Activated CD4-positive, alpha-beta T cell treated with anti-CD3 and anti-CD28 coated beads for 36 hours (primary cell): ENCODE data around the gene ZFAND2A. TPM values are rescaled to one million over a fixed set of nuclear protein-coding genes. Genes with fewer than 3 reads are reported as not detected.

Experiments
- ATAC-seq: fragments of 200-7000 bp; cut with Tn5 transposase; one replicate; pipeline ENCODE4 v1.10.0; 2021; ENCODE audit warnings: mild to moderate bottlenecking, moderate library complexity
- CTCF ChIA-PET: fragments of 350-600 bp; sonication (Branson Sonifier 250); formaldehyde crosslinking; loops from one replicate; lab custom pipeline; 2021; ENCODE audit warnings: antibody characterized with exemption; lab: Charles Lee
- POLR2A ChIA-PET: fragments of 350-600 bp; sonication (Branson Sonifier 250); formaldehyde crosslinking; loops from one replicate; lab custom pipeline; 2021; ENCODE audit warnings: antibody characterized with exemption, inconsistent platforms; lab: Charles Lee
- DNase-seq: peaks from one replicate; pipeline ENCODE4 v3.0.0-alpha.2; 2020
- H3K27ac Mint-ChIP-seq: one replicate; pipeline ENCODE4 v1.8.0; 2021; ENCODE audit warnings: mixed read lengths
- H3K27me3 Mint-ChIP-seq: one replicate; pipeline ENCODE4 v1.8.0; 2021; ENCODE audit warnings: mixed read lengths
- H3K36me3 Mint-ChIP-seq: one replicate; pipeline ENCODE4 v1.8.0; 2021; ENCODE audit warnings: low read depth, mixed read lengths
- H3K4me1 Mint-ChIP-seq: one replicate; pipeline ENCODE4 v1.8.0; 2021; ENCODE audit warnings: mixed read lengths
- H3K4me3 Mint-ChIP-seq: one replicate; pipeline ENCODE4 v1.8.0; 2021; ENCODE audit warnings: mild to moderate bottlenecking, moderate library complexity, mixed read lengths
- H3K9me3 Mint-ChIP-seq: one replicate; pipeline ENCODE4 v1.8.0; 2021; ENCODE audit warnings: low read depth, mixed read lengths
- intact Hi-C, 2 experiments: fragments of 100-400 bp; cut with DNase I in 1 of 2; cut with micrococcal nuclease in 1 of 2; formaldehyde crosslinking; loops; one replicate each; pipeline versions ENCODE4 v1.14.2 to v1.15.1; 2022 to 2024; cut with DNase I, micrococcal nuclease
- total RNA-seq, 2 experiments: library from RNA; stranded (reverse); gene quantifications; one replicate each; pipeline ENCODE4 v1.2.3, GENCODE V29; 2021

The ZFAND2A gene
- total RNA-seq, 2 experiments from 2014 or later = 21.6 to 25.2 TPM

- no peak overlapping the region for H3K4me3 Mint-ChIP-seq
- ATAC-seq (peak; percentile 75), DNase-seq (peak; percentile 67)
- peaks cover 10% of the 10 kb centered on the region for H3K4me1 Mint-ChIP-seq
- H3K27ac Mint-ChIP-seq = no peak overlapping the region
- no peaks in the 10 kb centered on the region for H3K9me3 Mint-ChIP-seq
- intact Hi-C loops = no loop called here
- H3K36me3 Mint-ChIP-seq = no peaks in the 10 kb centered on the region
- peaks cover 8% of the 10 kb centered on the region for H3K27me3 Mint-ChIP-seq
- ChIA-PET CTCF (interaction anchor here (0.6 to 2.3 kb wide), 4 partner anchors 17 to 323 kb away, joined by 3 to 12 read pairs (median 3); no protein-coding TSS in a partner anchor), POLR2A (no interaction called here)
These were observed 33.8 kb upstream of the ZFAND2A start for GRCh38 chr7:1193593-1194424.

- ATAC-seq = peak; percentile 75
- H3K27ac Mint-ChIP-seq = peak overlapping the region; percentile 85
- H3K9me3 Mint-ChIP-seq = no peaks in the 10 kb centered on the region
- CTCF ChIA-PET = interaction anchor here (0.7 to 2.3 kb wide), 5 partner anchors 9 to 124 kb away, joined by 3 to 12 read pairs (median 4); no protein-coding TSS in a partner anchor
- POLR2A ChIA-PET = no interaction called here
- intact Hi-C loops = no loop called here
- no peaks in the 10 kb centered on the region for H3K36me3 Mint-ChIP-seq
- H3K27me3 Mint-ChIP-seq = peaks cover 8% of the 10 kb centered on the region
- peak; percentile 46 for DNase-seq
- peaks cover 10% of the 10 kb centered on the region for H3K4me1 Mint-ChIP-seq
- peak overlapping the region; percentile 48 for H3K4me3 Mint-ChIP-seq
These were observed 32.2 kb upstream of the ZFAND2A start for GRCh38 chr7:1192171-1192676.

GRCh38 chr7:1189986-1190772 is 30.2 kb upstream of the ZFAND2A start:
- CTCF ChIA-PET = interaction anchor here (1.1 kb wide), 1 partner anchor 13 kb away, joined by 4 read pairs; no protein-coding TSS in a partner anchor
- ATAC-seq (no peak), DNase-seq (no peak)
- Mint-ChIP-seq H3K36me3 (no peaks in the 10 kb centered on the region), H3K27ac (no peak overlapping the region), H3K27me3 (peaks cover 12% of the 10 kb centered on the region), H3K4me1 (peaks cover 10% of the 10 kb centered on the region), H3K4me3 (no peak overlapping the region), H3K9me3 (no peaks in the 10 kb centered on the region)
- intact Hi-C loops = no loop called here
- POLR2A ChIA-PET = no interaction called here

- peaks cover 11% of the 10 kb centered on the region for H3K27me3 Mint-ChIP-seq
- no peak for DNase-seq
- ATAC-seq = no peak
- no peak overlapping the region for H3K4me3 Mint-ChIP-seq
- H3K27ac Mint-ChIP-seq = no peak overlapping the region
- intact Hi-C loops = no loop called here
- H3K36me3 Mint-ChIP-seq = no peaks in the 10 kb centered on the region
- CTCF ChIA-PET = interaction anchor here (5.0 kb wide), 1 partner anchor 13 kb away, joined by 35 read pairs; no protein-coding TSS in a partner anchor
- H3K9me3 Mint-ChIP-seq = no peaks in the 10 kb centered on the region
- H3K4me1 Mint-ChIP-seq = peaks cover 10% of the 10 kb centered on the region
- POLR2A ChIA-PET = no interaction called here
These were observed 28.8 kb upstream of the ZFAND2A start for GRCh38 chr7:1188720-1189294.

- ChIA-PET CTCF (interaction anchor here (1.0 to 5.0 kb wide), 2 partner anchors 11 to 17 kb away, joined by 3 to 35 read pairs; no protein-coding TSS in a partner anchor), POLR2A (interaction anchor here (0.7 kb wide), 1 partner anchor 13 kb away, joined by 5 read pairs; no protein-coding TSS in a partner anchor)
- Mint-ChIP-seq H3K36me3 (no peaks in the 10 kb centered on the region), H3K27me3 (peaks cover 11% of the 10 kb centered on the region), H3K9me3 (no peaks in the 10 kb centered on the region), H3K4me3 (no peak overlapping the region), H3K27ac (no peak overlapping the region), H3K4me1 (peaks cover 6% of the 10 kb centered on the region)
- DNase-seq (no peak), ATAC-seq (no peak)
- intact Hi-C loops = no loop called here
These were observed 27.1 kb upstream of the ZFAND2A start for GRCh38 chr7:1187127-1187526.

GRCh38 chr7:1181640-1182039 is 21.6 kb upstream of the ZFAND2A start:
- intact Hi-C loops = no loop called here
- H3K27me3 Mint-ChIP-seq = peaks cover 18% of the 10 kb centered on the region
- ChIA-PET POLR2A (no interaction called here), CTCF (interaction anchor here (0.6 kb wide), 2 partner anchors 79 to 96 kb away, joined by 4 read pairs; no protein-coding TSS in a partner anchor)
- H3K27ac Mint-ChIP-seq = no peak overlapping the region
- ATAC-seq (no peak), DNase-seq (no peak)
- no peaks in the 10 kb centered on the region for H3K36me3 Mint-ChIP-seq
- no peaks in the 10 kb centered on the region for H3K9me3 Mint-ChIP-seq
- peaks cover 4% of the 10 kb centered on the region for H3K4me1 Mint-ChIP-seq
- no peak overlapping the region for H3K4me3 Mint-ChIP-seq

DNA sequence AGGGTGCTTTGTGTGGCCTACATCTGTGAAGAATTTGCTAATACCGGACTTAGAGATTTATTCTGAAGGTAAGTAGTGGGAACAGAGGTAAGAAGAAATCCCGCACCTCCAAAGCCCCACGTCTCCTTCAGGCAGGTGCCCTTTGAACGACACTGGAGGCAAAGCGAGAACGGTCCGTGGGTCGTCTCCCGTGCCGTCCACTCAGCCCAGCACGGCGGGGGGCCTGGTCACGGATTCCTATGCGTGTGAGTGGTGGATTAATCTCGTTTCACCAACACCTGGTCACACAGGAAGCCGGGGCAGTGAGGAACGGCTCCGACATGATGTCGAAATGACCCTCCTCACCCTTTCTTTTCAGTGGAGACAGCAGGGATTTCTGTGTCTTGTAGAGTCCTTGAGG is 21.0 kb upstream of the ZFAND2A start:
- Mint-ChIP-seq H3K9me3 (no peaks in the 10 kb centered on the region), H3K27ac (no peak overlapping the region), H3K4me3 (no peak overlapping the region), H3K4me1 (peaks cover 10% of the 10 kb centered on the region), H3K36me3 (no peaks in the 10 kb centered on the region), H3K27me3 (peaks cover 13% of the 10 kb centered on the region)
- DNase-seq (no peak), ATAC-seq (no peak)
- intact Hi-C loops = no loop called here
- ChIA-PET POLR2A (no interaction called here), CTCF (no interaction called here)

DNA sequence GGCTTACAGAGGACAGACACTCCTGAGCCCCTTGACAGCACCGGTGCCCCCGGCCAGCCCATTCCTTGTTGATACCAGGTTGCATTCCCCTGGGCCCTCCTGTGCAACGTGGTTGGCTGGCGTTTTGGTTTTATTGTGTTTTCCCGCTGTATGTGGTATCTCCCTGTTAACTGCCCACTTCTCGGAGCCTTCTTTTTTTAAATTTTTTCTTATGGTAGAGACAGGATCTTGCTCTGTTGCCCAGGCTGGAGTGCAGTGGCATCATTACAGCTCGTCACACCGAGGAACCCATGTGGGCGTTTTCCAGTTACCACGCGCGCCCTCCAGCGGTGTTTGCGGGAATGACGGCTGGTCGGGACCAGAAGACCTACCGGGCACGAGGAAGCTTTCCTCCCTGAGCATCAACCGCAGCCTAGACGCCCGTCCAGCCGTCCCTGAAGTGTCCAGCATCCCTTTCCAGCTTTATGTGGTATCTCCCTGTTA is 16.9 kb upstream of the ZFAND2A start:
- ATAC-seq = peak; percentile 60
- Mint-ChIP-seq H3K4me1 (peaks cover 11% of the 10 kb centered on the region), H3K4me3 (peak overlapping the region; percentile 45), H3K27me3 (peaks cover 8% of the 10 kb centered on the region), H3K36me3 (no peaks in the 10 kb centered on the region), H3K27ac (peak overlapping the region; percentile 43), H3K9me3 (no peaks in the 10 kb centered on the region)
- ChIA-PET POLR2A (no interaction called here), CTCF (interaction anchor here (0.6 to 2.9 kb wide), 17 partner anchors 8 to 352 kb away, joined by 3 to 35 read pairs (median 5); partner anchors contain the start of gene GPER1)
- DNase-seq = peak; percentile 94
- intact Hi-C loops = loop anchor here (1.0 to 5.0 kb wide), 7 partner anchors 16 to 255 kb away; partner anchors contain the start of genes COX19 (in 1 of the 2), GPER1 (in 1 of the 2) and ZFAND2A (in 1 of the 2)

- Mint-ChIP-seq H3K9me3 (no peaks in the 10 kb centered on the region), H3K36me3 (no peaks in the 10 kb centered on the region), H3K27ac (peak overlapping the region; percentile 43), H3K27me3 (peaks cover 8% of the 10 kb centered on the region), H3K4me3 (peak overlapping the region; percentile 45), H3K4me1 (peaks cover 11% of the 10 kb centered on the region)
- DNase-seq (peak; percentile 92), ATAC-seq (peak; percentile 82)
- ChIA-PET CTCF (interaction anchor here (0.6 to 2.9 kb wide), 21 partner anchors 8 to 323 kb away, joined by 3 to 35 read pairs (median 4); partner anchors contain the start of gene GPER1), POLR2A (interaction anchor here (0.5 to 0.7 kb wide), 2 partner anchors 15 to 22 kb away, joined by 3 read pairs; no protein-coding TSS in a partner anchor)
- intact Hi-C loops = loop anchor here (1.0 to 5.0 kb wide), 7 partner anchors 15 to 254 kb away; partner anchors contain the start of genes COX19 (in 1 of the 2), GPER1 (in 1 of the 2) and ZFAND2A (in 1 of the 2)
These were observed 16.2 kb upstream of the ZFAND2A start for GRCh38 chr7:1175967-1176851.
